ENCODE data around the gene SRSF7.

SRSF7 gene

GRCh38 chr2:38731684-38732221, 19.4 kb downstream of the SRSF7 start:
- DNase-seq: no peak
- Histone ChIP-seq H3K27ac (ENCODE audit: low read length) (no peak overlapping the region), H3K27me3 (ENCODE audit: insufficient read depth, low read length, poor library complexity) (no peaks in the 10 kb centered on the region), H3K9me3 (ENCODE audit: insufficient read depth, low read length, severe bottlenecking) (no peaks in the 10 kb centered on the region), H3K79me2 (ENCODE audit: insufficient read depth, low read length) (no peaks in the 10 kb centered on the region), H3K4me2 (ENCODE audit: insufficient read depth, low read length) (no peak overlapping the region), H3K9ac (ENCODE audit: low read depth, low read length) (no peak overlapping the region), H3K36me3 (ENCODE audit: insufficient read depth, low read length) (peaks cover 20% of the 10 kb centered on the region), H4K20me1 (ENCODE audit: insufficient read depth, low read length) (peaks cover 4% of the 10 kb centered on the region; the same call in 1 of the 2 replicates), H2AFZ (ENCODE audit: low read depth, low read length) (no peak overlapping the region), H3K4me1 (ENCODE audit: insufficient read depth, low read length) (no peaks in the 10 kb centered on the region), H3K4me3 (ENCODE audit: low read depth in 1 of 2, low read length in 2 of 2) (no peak overlapping the region)
- TF ChIP-seq EZH2 (IDR thresholded peaks at IDR 0.05; ENCODE audit: borderline replicate concordance, low read depth, low read length, severe bottlenecking): no peak
- TF ChIP-seq, protein P1, sequence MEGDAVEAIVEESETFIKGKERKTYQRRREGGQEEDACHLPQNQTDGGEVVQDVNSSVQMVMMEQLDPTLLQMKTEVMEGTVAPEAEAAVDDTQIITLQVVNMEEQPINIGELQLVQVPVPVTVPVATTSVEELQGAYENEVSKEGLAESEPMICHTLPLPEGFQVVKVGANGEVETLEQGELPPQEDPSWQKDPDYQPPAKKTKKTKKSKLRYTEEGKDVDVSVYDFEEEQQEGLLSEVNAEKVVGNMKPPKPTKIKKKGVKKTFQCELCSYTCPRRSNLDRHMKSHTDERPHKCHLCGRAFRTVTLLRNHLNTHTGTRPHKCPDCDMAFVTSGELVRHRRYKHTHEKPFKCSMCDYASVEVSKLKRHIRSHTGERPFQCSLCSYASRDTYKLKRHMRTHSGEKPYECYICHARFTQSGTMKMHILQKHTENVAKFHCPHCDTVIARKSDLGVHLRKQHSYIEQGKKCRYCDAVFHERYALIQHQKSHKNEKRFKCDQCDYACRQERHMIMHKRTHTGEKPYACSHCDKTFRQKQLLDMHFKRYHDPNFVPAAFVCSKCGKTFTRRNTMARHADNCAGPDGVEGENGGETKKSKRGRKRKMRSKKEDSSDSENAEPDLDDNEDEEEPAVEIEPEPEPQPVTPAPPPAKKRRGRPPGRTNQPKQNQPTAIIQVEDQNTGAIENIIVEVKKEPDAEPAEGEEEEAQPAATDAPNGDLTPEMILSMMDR (IDR thresholded peaks at IDR 0.05; ENCODE audit: borderline replicate concordance, extremely low read depth, low read length, poor library complexity, severe bottlenecking): no peak
- no peak for ATAC-seq (ENCODE audit: insufficient read depth, low read depth)

DNA sequence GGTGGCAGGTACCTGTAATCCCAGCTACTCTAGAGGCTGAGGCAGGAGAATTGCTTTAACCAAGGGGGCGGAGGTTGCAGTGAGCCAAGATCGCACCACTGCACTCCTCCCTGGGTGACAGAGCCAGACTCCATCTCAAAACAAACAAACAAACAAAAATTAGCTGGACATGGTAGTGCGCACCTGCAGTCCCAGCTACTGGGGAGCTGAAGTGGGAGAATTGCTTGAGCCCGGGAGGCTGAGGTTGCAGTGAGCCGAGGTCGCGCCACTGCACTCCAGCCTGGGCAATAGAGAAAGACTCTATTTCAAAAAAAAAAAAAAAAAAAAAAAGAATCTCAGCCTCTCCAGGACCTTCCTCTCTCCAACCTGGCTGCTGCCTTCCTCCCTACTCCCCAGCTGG, 20.1 kb downstream of the SRSF7 start:
- ATAC-seq (ENCODE audit: insufficient read depth, low read depth): no peak
- H3K4me2 ChIP-seq (ENCODE audit: insufficient read depth, low read length): no peak overlapping the region
- H2AFZ ChIP-seq (ENCODE audit: low read depth, low read length): no peak overlapping the region

DNA sequence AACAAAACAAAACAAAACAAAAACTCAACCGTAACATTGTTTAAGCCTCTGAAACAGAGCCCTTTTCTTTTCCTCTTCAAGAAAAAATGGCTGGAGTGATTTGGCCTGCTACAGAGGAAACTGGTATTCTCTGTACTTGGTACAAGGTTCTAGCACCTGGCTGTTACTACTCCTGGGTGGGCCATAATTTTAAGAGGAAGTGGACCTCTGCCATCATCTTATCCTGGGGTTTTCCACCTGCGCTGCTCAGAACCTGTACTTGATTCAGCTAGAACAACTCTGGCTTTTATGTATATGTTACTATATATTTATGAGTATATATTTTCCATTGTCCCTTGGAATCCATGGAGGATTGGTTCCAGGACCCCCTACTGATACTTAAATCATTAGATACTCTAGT, 22.5 kb downstream of the SRSF7 start:
- Histone ChIP-seq H3K36me3 (ENCODE audit: insufficient read depth, low read length) (peaks cover 11% of the 10 kb centered on the region), H3K4me1 (ENCODE audit: insufficient read depth, low read length) (no peaks in the 10 kb centered on the region), H3K4me3 (ENCODE audit: low read depth in 1 of 2, low read length in 2 of 2) (no peak overlapping the region), H3K79me2 (ENCODE audit: insufficient read depth, low read length) (no peaks in the 10 kb centered on the region), H3K9ac (ENCODE audit: low read depth, low read length) (no peak overlapping the region), H3K4me2 (ENCODE audit: insufficient read depth, low read length) (no peak overlapping the region), H2AFZ (ENCODE audit: low read depth, low read length) (no peak overlapping the region), H3K27me3 (ENCODE audit: insufficient read depth, low read length, poor library complexity) (no peaks in the 10 kb centered on the region), H4K20me1 (ENCODE audit: insufficient read depth, low read length) (peaks cover 4% of the 10 kb centered on the region; the same call in 1 of the 2 replicates), H3K27ac (ENCODE audit: low read length) (no peak overlapping the region), H3K9me3 (ENCODE audit: insufficient read depth, low read length, severe bottlenecking) (no peaks in the 10 kb centered on the region)
- ATAC-seq (ENCODE audit: insufficient read depth, low read depth) (no peak), DNase-seq (no peak)
- TF ChIP-seq EZH2 (IDR thresholded peaks at IDR 0.05; ENCODE audit: borderline replicate concordance, low read depth, low read length, severe bottlenecking): no peak
- TF ChIP-seq, protein P1 (IDR thresholded peaks at IDR 0.05; ENCODE audit: borderline replicate concordance, extremely low read depth, low read length, poor library complexity, severe bottlenecking): no peak

More for the DNA sequence above, 20.1 kb downstream of the SRSF7 start:
- TF ChIP-seq, protein P1 (IDR thresholded peaks at IDR 0.05; ENCODE audit: borderline replicate concordance, extremely low read depth, low read length, poor library complexity, severe bottlenecking): no peak
- no peak for TF ChIP-seq EZH2 (IDR thresholded peaks at IDR 0.05; ENCODE audit: borderline replicate concordance, low read depth, low read length, severe bottlenecking)
- Histone ChIP-seq H3K9ac (ENCODE audit: low read depth, low read length) (no peak overlapping the region), H3K36me3 (ENCODE audit: insufficient read depth, low read length) (peaks cover 20% of the 10 kb centered on the region), H3K4me1 (ENCODE audit: insufficient read depth, low read length) (no peaks in the 10 kb centered on the region), H3K79me2 (ENCODE audit: insufficient read depth, low read length) (no peaks in the 10 kb centered on the region), H3K27me3 (ENCODE audit: insufficient read depth, low read length, poor library complexity) (no peaks in the 10 kb centered on the region), H4K20me1 (ENCODE audit: insufficient read depth, low read length) (peaks cover 4% of the 10 kb centered on the region; the same call in 1 of the 2 replicates), H3K9me3 (ENCODE audit: insufficient read depth, low read length, severe bottlenecking) (no peaks in the 10 kb centered on the region), H3K4me3 (ENCODE audit: low read depth in 1 of 2, low read length in 2 of 2) (no peak overlapping the region), H3K27ac (ENCODE audit: low read length) (no peak overlapping the region)
- DNase-seq: no peak

Measured in DND-41 (cell line).